GM18502 (cell line): ENCODE measurements around the gene GTF3C5.
"Not testable (repeated sequence)": the region's sequence is repeated elsewhere in the genome, so short reads cannot be mapped to it uniquely, and the experiment has no call there.

ENCODE experiments used
- ATAC-seq: cut with Tn5 transposase; IDR thresholded peaks from one replicate; pipeline ENCODE4 v1.9.1; 2021; ENCODE audit warnings: mild to moderate bottlenecking; ENCODE audit not compliant: unreplicated experiment, poor library complexity

Gene GTF3C5

GRCh38 chr9:133065070-133065388 is 34.2 kb downstream of the GTF3C5 start:
- no peak for ATAC-seq

DNA sequence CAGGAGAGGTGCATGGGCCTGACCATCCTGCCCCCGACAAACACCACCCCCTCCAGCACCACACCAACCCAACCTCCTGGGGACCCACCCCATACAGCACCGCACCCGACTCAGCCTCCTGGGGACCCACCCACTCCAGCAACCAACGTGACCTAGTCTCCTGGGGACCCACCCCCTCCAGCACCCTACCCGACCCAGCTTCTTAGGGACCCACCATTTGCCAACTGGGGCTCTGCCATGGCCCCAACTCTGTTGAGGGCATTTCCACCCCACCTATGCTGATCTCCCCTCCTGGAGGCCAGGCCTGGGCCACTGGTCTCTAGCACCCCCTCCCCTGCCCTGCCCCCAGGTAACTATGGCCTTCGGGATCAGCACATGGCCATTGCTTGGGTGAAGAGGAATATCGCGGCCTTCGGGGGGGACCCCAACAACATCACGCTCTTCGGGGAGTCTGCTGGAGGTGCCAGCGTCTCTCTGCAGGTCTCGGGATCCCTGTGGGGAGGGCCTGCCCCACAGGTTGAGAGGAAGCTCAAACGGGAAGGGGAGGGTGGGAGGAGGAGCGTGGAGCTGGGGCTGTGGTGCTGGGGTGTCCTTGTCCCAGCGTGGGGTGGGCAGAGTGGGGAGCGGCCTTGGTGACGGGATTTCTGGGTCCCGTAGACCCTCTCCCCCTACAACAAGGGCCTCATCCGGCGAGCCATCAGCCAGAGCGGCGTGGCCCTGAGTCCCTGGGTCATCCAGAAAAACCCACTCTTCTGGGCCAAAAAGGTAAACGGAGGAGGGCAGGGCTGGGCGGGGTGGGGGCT is 35.6 kb downstream of the GTF3C5 start:
- ATAC-seq: no peak

DNA sequence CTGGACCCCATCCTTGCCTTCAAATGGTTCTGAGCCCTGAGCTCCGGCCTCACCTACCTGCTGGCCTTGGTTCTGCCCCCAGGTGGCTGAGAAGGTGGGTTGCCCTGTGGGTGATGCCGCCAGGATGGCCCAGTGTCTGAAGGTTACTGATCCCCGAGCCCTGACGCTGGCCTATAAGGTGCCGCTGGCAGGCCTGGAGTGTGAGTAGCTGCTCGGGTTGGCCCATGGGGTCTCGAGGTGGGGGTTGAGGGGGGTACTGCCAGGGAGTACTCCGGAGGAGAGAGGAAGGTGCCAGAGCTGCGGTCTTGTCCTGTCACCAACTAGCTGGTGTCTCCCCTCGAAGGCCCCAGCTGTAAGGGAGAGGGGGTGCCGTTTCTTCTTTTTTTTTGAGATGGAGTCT is 36.2 kb downstream of the GTF3C5 start:
- no peak for ATAC-seq

- no peak for ATAC-seq
Measured at GRCh38 chr9:133067813-133068212, 37.0 kb downstream of the GTF3C5 start.

DNA sequence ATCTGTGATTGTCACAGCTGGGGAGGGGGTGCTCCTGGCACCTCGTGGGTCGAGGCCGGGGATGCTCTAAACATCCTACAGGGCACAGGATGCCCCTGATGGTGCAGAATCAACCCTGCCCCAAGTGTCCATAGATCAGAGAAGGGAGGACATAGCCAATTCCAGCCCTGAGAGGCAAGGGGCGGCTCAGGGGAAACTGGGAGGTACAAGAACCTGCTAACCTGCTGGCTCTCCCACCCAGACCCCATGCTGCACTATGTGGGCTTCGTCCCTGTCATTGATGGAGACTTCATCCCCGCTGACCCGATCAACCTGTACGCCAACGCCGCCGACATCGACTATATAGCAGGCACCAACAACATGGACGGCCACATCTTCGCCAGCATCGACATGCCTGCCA is 37.6 kb downstream of the GTF3C5 start:
- ATAC-seq: not testable (repeated sequence)

DNA sequence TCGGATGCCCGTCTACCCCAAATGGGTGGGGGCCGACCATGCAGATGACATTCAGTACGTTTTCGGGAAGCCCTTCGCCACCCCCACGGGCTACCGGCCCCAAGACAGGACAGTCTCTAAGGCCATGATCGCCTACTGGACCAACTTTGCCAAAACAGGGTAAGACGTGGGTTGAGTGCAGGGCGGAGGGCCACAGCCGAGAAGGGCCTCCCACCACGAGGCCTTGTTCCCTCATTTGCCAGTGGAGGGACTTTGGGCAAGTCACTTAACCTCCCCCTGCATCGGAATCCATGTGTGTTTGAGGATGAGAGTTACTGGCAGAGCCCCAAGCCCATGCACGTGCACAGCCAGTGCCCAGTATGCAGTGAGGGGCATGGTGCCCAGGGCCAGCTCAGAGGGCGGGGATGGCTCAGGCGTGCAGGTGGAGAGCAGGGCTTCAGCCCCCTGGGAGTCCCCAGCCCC is 39.7 kb downstream of the GTF3C5 start:
- ATAC-seq: not testable (repeated sequence)

- not testable (repeated sequence) for ATAC-seq
Measured at GRCh38 chr9:133070985-133071384, 40.2 kb downstream of the GTF3C5 start.

GRCh38 chr9:133071484-133072150 is 40.8 kb downstream of the GTF3C5 start:
- ATAC-seq: no peak

DNA sequence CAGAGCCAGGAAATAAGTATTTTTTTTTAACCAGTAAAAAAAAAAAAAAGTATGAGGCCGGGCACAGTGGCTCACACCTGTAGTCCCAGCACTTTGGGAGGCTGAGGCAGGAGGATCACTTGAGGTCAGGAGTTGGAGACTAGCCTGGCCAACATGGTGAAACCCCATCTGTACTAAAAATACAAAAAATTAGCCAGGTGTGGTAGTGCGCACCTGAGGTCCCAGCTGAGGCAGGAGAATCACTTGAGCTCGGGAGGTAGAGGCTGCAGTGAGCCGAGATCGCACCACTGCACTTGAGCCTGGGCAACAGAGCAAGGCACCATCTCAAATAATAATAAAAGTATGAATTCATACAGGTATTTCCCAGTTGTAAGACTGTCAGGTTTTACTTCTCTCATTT is 41.4 kb downstream of the GTF3C5 start:
- ATAC-seq: not testable (repeated sequence)

GRCh38 chr9:133073086-133074014 is 42.6 kb downstream of the GTF3C5 start:
- ATAC-seq: no peak

DNA sequence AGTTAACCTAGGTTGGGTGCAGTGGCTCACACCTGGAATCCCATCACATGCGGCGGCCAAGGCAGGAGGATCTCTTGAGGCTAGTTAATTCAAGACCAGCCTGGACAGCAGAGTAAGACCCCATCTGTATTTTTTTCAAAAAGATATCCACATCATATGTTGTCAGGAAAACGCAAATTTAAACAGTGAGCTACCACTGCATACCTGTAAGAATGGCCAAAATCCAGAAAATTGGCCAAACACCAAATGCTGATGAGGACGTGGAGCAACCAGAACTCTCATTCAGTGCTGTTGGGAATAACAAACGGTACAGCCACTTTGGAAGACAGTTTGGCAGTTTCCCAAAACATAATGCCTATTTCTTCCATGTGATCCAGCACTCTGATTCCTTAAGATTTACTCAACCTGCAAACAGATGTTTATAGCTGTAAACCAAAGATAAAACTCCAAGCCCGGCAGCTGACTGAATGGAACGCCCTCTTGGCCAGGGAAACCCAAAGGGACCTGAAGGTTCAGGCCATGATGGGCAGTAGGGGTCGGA is 43.4 kb downstream of the GTF3C5 start:
- ATAC-seq: no peak

GRCh38 chr9:133075925-133076630 is 45.3 kb downstream of the GTF3C5 start:
- no peak for ATAC-seq

GRCh38 chr9:133076691-133077090 is 45.9 kb downstream of the GTF3C5 start:
- ATAC-seq: no peak

DNA sequence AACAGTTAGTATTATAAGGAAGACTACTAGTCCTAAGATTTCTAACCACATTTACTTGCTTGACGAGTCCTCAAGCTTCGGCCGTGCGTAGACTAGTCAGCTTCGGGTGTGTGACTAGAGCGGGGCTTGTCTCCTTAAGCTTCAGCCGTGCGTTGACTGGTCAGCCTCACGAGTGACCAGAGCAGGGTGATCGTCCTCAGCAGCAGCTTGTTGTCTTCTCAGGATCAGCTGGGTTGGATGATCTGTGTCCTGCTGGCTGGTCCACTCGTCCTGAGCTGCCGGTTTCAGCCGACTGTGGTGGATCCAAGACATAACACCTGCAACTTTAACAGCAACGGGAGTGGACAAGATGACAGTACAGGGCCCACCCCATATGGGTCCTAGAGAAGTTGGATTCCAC is 47.7 kb downstream of the GTF3C5 start:
- ATAC-seq: no peak

GRCh38 chr9:133080161-133080560 is 49.4 kb downstream of the GTF3C5 start:
- no peak for ATAC-seq

DNA sequence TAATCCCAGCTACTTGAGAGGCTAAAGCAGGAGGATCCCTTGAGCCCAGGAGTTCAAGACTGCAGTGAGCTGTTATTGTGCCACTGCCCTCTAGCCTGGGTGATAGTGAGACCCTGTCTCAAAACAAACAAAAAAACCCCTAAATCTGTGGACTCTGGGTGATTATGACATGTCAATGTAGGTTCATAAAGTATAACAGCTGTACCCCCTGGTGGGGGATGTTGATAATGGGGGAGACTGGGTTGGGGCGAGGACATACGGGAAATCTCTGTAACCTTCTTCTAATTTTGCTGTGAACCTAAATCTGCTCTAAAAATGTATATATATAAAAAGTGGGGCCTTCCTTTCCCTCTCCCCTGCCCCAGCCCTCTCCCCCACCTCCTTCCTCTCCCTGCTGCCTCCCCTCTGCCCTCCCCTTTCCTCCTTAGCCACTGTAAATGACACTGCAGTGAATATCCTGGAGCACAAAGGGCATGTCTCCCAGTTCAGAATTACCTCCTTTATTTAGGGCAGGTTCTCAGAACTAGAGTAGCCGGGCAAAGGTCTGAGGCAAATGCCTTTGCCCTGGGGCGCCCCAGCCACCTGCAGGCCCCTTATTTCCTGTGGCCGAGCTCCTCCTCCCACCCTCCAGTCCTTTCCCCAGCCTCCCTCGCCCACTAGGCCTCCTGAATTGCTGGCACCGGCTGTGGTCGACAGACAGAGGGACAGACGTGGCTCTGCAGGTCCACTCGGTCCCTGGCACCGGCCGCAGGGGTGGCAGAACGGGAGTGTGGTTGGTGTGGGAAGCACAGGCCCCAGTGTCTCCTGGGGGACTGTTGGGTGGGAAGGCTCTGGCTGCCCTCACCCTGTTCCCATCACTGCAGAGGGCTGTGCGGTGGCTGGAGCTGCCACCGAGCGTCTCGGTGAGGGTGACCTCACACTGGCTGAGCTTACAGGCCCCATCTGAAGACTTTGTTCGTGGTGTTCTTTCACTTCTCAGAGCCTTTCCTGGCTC is 50.3 kb downstream of the GTF3C5 start:
- not testable (repeated sequence) for ATAC-seq

DNA sequence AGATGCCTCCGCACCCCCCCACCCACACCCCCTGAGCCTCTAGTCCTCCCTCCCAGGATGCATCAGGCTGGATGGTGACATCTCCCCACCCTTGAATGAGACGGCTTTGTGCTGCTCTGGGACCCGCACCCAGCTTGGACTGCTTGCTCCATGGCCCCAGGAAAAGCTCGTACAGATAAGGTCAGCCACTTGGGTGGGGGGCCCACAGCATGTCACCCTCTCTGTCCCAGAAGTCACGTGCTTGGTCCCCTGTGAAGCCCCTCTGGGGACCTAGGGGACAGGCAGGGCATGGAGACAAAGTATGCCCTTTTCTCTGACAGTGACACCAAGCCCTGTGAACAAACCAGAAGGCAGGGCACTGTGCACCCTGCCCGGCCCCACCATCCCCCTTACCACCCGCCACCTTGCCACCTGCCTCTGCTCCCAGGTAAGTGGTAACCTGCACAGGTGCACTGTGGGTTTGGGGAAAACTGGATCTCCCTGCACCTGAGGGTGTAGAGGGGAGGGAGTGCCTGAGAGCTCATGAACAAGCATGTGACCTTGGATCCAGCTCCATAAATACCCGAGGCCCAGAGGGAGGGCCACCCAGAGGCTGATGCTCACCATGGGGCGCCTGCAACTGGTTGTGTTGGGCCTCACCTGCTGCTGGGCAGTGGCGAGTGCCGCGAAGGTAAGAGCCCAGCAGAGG is 51.3 kb downstream of the GTF3C5 start:
- not testable (repeated sequence) for ATAC-seq

DNA sequence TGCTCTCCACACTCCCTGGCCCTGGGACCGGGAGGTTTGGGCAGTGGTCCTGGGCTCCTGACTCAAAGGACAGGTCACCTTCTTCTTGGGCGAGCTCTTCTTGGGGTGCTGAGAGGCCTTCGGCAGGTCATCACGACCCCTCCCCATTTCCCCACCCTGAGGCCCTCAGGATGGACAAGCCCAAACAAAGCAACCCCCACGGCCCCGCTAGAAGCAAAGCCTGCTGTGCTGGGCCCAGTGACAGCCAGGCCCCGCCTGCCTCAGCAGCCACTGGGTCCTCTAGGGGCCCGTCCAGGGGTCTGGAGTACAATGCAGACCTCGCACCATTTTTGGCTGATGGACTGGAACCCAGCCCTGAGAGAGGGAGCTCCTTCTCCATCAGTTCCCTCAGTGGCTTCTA is 52.9 kb downstream of the GTF3C5 start:
- ATAC-seq: not testable (repeated sequence)
